GM12878 (cell line): Measurements from ENCODE around the gene SAC3D1.

Experiments
- ATF2 ChIP-seq: IDR thresholded peaks from 2 replicates; pipeline ENCODE4 v1.6.1; 2012; ENCODE audit warnings: low read length, inconsistent platforms
- CTCF ChIP-seq, 3 experiments: IDR thresholded peaks in 2 of 3; conservative IDR thresholded peaks in 1 of 3; 2 replicates each; pipeline ENCODE4 v1.5.1; 2011; ENCODE audit warnings: low read depth in 3 of 3, low read length in 3 of 3, mild to moderate bottlenecking in 3 of 3, control low read depth in 2 of 3, moderate library complexity in 2 of 3, inconsistent platforms in 1 of 3, mixed read lengths in 1 of 3; ENCODE audit not compliant: control insufficient read depth in 2 of 3, insufficient read depth in 1 of 3; ENCODE audit errors: extremely low read depth in 1 of 3
- EGR1 ChIP-seq, 2 experiments: IDR thresholded peaks; 1 replicate in 1 of 2; 2 replicates in 1 of 2; pipeline ENCODE4 v1.6.1; 2011 to 2012; ENCODE audit warnings: low read depth in 2 of 2, low read length in 2 of 2, borderline replicate concordance in 1 of 2, mild to moderate bottlenecking in 1 of 2, moderate library complexity in 1 of 2
- ELK1 ChIP-seq: IDR thresholded peaks from 2 replicates; pipeline ENCODE4 v1.6.1; 2012; ENCODE audit warnings: low read depth, low read length, improper control_type of control experiment
- POLR2A ChIP-seq: IDR thresholded peaks from 2 replicates; pipeline ENCODE4 v1.6.1; 2011; ENCODE audit warnings: low read depth, mild to moderate bottlenecking, low read length
- POLR2AphosphoS2 ChIP-seq: IDR thresholded peaks from 2 replicates; pipeline ENCODE4 v1.6.1; 2011; ENCODE audit warnings: low read depth, mild to moderate bottlenecking, low read length, improper control_type of control experiment, moderate library complexity
- POLR2AphosphoS5 ChIP-seq: IDR thresholded peaks from 2 replicates; pipeline ENCODE4 v1.6.1; 2011; ENCODE audit warnings: mild to moderate bottlenecking, low read length, inconsistent platforms
- SMARCA5 ChIP-seq: fragments of 450-650 bp; IDR thresholded peaks from 2 replicates; pipeline ENCODE4 v1.6.1; 2017; ENCODE audit warnings: mild to moderate bottlenecking
- SP1 ChIP-seq: IDR thresholded peaks from one replicate; pipeline ENCODE4 v1.6.1; 2011; ENCODE audit warnings: low read depth, low read length
- YY1 ChIP-seq: IDR thresholded peaks from 2 replicates; pipeline ENCODE4 v1.6.1; 2011; ENCODE audit warnings: low read depth, mild to moderate bottlenecking, low read length

- TF ChIP-seq POLR2AphosphoS2 = no peak
- TF ChIP-seq ELK1 = no peak
- TF ChIP-seq CTCF (IDR thresholded peaks at IDR 0.05 in 2 of 3, conservative IDR thresholded peaks at IDR 0.05 in 1 of 3; ENCODE audit: control insufficient read depth in 2 of 3, extremely low read depth in 1 of 3, insufficient read depth in 1 of 3, low read depth in 3 of 3, low read length in 3 of 3) = no peak
- no peak for TF ChIP-seq SMARCA5
- no peak for TF ChIP-seq YY1
- TF ChIP-seq ATF2 = no peak
- no peak for TF ChIP-seq POLR2AphosphoS5
- TF ChIP-seq EGR1 (IDR thresholded peaks at IDR 0.05; ENCODE audit: borderline replicate concordance in 1 of 2, low read depth in 2 of 2, low read length in 2 of 2) = no peak
- no peak for TF ChIP-seq POLR2A
- TF ChIP-seq SP1 = no peak
Observed at GRCh38 chr11:65021509-65021908, 19.5 kb upstream of the SAC3D1 start.
